AML-193 (cell line): ENCODE data around the gene CTBP1.

ENCODE experiments used
- DNase-seq, 2 experiments: peaks; one replicate each; lab custom pipeline; 2025; lab: John Stamatoyannopoulos, UW

The CTBP1 gene

DNA sequence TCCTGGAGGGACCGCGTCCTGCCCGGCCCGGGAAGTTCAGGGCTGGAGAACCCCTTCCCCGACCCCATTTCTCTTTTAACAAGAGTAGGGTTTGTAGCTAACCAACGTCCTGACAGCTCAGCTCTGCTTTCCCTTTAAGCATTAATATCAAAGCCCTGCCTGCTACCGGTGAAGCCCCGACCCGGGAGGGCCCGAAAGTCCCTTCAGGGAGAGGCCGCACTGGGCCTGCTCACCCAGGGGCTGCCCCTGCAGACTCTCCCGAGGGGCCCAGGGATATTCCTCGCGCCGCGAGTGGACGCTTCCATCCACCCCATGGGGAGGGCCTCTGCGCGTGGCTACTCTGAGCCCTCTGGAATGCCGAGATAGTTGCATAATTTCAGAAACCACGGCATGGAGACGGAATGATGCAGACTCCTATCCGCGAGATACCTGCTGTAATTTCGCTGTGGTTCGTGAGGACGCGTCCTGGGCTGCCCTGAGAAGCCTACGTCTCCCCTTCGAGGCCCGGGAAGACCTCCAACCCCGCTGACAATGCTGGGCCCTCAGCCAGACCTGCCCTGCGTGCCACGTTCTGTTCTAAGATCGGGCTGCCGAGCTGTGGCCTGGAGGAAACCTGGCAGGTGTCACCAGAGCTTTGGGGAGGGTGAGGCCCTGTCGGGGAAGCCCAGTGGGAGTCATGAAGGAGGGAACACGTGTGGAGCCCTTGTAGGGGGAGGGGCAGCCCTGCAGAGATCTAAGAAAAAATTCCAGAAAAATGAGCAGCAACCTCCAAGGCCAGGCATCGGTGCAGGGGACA lies 999 bp upstream of the CTBP1 start:
- DNase-seq: peak in 1 of 2 experiments; percentile 9

DNA sequence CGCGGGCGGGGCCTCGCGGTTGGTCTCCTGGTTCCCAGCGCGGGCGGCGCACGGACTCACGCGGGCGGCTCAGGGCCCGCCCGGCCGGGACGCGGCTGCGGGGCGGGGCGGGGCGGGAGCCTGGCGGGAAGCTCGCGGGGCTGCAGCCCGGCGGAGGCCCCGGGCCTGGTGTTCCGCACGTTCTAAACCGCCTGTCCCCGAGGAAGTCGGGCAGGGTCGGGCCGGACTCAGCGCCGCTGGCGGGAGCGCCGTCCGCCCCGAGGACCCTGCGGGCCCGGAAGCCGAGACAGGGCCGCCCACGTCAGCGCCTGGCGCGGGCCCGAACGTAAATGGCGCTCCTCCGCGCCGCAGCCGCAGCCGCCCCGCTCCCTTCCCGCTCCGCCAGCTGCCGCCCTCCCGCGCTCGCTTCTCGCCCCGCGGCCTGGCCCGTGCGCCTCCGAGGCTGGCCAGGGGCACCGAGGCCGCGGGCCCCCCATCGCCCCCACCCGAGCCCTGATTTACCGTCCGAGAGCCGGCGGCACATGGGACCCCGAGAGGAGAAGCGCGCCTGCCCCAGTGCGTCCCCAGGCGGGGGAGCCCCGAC lies 309 bp upstream of the CTBP1 start:
- peak; percentile 57 to 60 for DNase-seq

DNA sequence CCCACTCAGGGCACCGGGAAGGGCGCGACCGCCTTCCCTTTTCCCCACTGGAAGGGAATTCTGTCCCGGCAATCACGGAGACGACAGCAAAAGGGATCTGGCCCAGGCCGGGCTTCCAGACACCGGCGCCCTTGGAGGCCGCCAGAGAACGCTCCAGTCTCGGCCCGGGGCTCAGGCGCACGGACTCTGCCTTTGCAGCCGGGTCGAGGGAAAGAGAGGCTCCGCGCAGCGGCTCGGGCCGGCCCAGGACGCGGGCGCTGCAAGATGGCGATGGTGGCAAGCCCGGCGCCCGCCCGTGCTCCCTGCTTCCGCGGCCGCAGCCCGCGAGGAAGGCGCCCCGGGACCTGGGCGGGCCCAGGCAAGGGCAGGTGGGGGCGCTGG lies 1.1 kb downstream of the CTBP1 start:
- peak in 1 of 2 experiments; percentile 42 for DNase-seq

DNA sequence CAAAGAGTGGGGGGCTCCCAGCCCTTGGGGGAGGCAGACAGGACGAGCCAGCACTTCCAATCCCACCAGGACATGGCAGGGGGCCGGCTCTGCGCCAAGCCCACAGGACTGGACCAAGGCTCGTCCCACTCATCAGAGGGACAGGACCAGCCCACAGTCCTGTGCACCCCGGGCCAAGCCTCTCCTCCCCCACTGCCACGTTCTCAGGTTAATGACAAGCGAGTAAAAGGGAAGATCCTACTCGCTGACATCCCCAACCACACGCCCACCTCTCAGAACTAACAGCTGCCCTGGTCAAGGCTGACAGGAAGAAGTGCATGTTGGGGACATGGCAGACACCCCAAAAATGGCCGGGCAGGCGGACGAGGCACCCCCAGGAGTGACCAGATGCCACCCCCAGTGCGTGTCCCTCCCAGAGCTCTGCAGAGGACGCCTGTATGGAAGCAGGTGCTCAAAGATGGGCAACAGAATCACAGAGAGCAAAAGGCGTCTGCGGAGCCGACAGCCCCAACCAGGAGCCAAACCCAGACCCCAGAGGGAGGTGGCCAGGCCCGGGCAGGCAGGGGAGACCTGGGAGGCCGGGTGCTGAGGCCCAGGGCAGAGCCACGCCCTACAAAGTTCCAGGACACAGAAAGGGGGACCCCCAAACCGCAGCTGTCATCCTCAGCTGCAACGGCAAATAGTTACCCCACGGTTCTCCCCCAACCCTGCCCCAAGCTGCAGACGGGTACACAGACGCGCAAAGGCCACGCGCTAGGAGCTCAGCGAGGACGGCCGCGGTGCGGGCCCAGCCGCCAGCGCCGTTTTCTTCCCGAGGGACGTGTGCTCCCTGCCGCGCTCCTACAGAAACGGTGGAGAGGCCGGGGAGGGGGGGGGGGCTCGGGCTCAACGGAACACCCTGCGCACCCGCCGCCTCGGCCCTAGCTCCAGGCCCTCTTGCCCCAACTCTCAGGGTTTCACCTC lies 1.7 kb downstream of the CTBP1 start:
- DNase-seq: peak in 1 of 2 experiments; percentile 5

DNA sequence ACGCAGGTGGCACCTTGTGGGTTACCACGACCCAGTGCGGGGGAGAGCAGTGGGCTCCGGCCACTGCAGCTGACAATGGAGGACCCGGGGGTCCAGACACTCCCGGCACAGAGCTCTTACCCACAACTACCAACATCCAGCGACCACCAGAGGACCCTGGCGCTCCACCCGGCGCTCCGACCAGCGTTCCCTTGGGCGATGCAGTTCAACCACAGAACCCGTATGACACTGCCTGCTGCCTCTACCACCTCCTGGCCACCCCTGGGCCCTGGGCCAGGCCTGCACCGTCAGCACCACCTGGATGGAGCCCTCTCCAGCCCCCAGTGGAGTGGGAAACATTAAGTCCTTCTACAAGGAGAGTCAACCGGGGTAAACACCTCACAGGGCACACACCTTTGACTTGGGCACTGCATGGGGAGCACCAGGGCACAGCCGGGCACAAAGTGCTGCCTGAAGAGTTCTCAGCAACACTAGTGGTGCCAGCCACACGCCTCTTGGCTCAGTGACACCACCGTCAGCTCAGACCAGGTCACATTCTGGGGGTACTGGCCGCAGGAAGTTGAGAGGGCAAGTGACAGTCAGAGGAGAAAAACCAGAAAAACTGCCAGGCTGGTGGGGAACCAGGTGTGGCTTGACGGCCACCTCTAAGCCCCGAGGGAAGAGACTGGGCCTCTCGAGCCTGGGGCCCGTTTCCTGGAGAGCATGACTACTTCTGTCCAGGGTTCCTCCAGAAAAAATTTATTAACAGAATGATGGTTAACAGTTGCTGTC lies 2.6 kb downstream of the CTBP1 start:
- no peak for DNase-seq

DNA sequence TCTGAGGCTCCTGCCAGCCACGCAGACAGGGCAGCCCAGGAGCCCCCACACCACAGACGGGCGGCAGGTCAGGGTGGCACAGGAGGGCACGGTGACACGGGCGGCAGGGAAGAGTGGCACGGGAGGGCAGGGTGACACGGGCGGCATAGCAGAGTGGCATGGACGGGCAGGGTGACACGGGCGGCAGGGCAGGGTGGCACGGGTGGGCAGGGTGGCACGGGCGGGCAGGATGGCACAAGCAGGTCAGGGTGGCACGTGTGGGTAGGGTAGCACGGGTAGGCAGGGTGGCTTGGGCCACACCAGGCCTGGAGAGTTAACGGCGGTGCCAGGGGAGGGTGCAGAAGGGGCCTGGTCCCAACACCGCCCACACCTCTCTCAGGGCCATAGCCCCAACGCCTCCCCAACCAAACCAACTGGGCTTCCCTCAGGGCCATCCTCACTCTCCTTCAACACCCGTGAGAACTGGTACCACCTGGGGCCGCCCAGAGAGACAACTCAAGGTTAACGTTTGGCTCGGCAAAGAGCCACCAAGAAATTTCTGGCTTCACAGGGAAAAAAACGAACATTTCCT lies 3.4 kb downstream of the CTBP1 start:
- no peak for DNase-seq

GRCh38 chr4:1244978-1245471 lies 3.9 kb downstream of the CTBP1 start:
- DNase-seq: no peak

GRCh38 chr4:1244081-1244977 lies 4.6 kb downstream of the CTBP1 start:
- no peak for DNase-seq

- DNase-seq: no peak
These were observed 5.4 kb downstream of the CTBP1 start for GRCh38 chr4:1243451-1244080.

DNA sequence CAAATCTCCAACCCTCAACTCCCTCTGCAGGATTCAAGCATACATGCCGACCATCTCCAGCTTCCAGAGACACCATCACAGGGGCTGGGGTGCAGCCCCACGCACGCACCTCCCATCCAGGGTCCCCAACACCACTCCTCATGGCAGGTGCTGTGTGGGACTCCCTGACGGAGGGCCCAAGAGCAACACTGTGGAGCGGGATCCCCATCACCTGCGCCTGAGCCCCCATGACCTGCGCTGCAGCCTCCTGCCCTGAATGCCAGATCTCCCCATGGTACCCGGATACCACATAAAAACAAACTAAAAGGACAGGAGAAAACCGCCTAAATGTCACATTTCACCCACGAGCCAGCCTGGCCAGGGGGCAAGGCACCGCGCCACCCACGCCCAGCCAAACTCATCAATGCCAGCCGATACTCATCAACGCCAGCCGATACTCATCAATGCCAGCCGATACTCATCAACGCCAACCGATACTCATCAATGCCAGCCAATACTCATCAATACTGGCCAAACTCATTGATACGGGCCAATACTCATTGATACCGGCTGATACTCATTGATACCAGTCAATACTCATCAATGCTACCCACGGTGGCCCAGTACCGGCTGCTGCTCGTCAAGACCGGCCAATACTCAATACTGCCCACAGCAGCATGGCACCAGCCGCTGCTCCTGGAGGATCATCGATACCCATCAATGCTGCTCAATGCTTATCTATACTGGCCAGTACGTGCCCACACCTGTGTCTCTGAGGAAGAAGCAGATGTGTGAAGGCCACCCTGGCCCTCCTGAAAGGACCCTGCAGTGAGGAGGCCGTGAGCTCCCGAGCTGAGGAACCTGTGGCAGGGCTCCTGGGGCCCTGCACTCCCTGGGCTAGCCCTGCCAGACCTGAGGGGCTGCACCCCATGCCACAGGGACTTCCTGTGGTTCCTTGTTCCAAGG lies 6.2 kb downstream of the CTBP1 start:
- no peak for DNase-seq

DNA sequence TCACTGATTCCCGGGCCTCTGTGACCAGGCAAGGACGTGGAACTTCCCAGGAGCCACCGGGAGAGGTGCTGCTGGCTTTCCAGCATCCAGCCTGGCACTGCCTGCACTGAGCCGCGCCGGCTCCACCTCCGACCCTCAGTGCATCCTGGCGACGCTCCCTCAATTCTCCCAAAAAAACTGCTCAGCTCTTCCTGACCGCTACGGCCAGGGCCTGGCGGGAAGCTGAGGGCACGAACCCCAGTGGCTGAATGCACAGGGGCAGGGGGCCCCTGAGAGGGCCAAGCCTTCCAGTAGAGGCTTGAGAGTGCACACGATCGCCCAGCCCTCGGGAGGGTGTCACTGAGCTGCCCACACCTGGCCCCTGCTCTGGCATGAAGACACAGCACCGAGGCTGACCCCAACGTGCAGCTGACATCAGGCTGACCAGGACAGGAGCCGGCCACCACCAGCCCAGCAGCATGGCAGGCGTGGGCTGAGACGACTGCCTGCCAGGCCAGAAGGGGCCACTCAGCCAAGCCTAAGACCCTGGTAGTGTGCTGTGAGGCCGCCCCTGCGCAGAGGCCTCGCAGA lies 6.9 kb downstream of the CTBP1 start:
- DNase-seq: no peak

GRCh38 chr4:1241466-1241935 lies 7.4 kb downstream of the CTBP1 start:
- no peak for DNase-seq

- no peak for DNase-seq
These were observed 8.0 kb downstream of the CTBP1 start for GRCh38 chr4:1240721-1241465.

- no peak for DNase-seq
These were observed 9.0 kb downstream of the CTBP1 start for GRCh38 chr4:1239950-1240307.

GRCh38 chr4:1239141-1239949 lies 9.6 kb downstream of the CTBP1 start:
- no peak for DNase-seq

DNA sequence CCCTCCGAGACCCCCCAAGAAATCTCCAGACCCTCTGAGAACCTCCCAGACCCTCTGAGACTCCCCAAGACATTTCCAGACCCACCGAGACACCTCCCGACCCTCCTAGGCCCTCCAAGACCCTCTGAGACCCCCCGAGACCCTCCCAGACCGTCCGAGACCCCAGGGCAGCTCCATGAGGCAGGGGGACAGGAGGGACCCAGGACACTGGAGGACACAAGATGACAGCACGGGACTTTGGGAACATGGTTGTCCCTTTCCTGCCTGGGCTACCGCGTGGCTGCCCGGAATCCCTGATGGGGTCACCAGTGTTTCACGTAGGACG lies 10.3 kb downstream of the CTBP1 start:
- DNase-seq: no peak
